GM12892 (cell line): ENCODE data around the gene PID1. TPM values are rescaled to one million over a fixed set of nuclear protein-coding genes. Genes with fewer than 3 reads are reported as not detected.

Experiments
- DNase-seq: peaks from one replicate; pipeline ENCODE4 v3.0.0; 2011; ENCODE audit not compliant: insufficient read length
- FAIRE-seq: peaks from 2 replicates; lab custom pipeline; 2011; peaks lifted over from hg19 to GRCh38; lab: Jason Lieb, UNC
- POLR2A ChIP-seq: IDR thresholded peaks from 2 replicates; pipeline ENCODE4 v1.6.1; 2011; ENCODE audit warnings: low read depth, low read length, control low read depth
- POLR2AphosphoS5 ChIP-seq: IDR thresholded peaks from 2 replicates; pipeline ENCODE4 v1.6.1; 2011; ENCODE audit warnings: low read depth, low read length, control low read depth
- TAF1 ChIP-seq: IDR thresholded peaks from 2 replicates; pipeline ENCODE4 v1.6.1; 2011; ENCODE audit warnings: low read depth, mild to moderate bottlenecking, control low read depth, low read length, borderline replicate concordance
- polyA plus RNA-seq: library from polyadenylated mRNA; unstranded; fragments of >200 nt; gene quantifications from one replicate; pipeline ENCODE4 v1.2.1, GENCODE V29; 2012; ENCODE audit warnings: missing spikeins, inconsistent platforms; ENCODE audit not compliant: missing spikeins

Gene PID1
- polyA plus RNA-seq: not detected

- TF ChIP-seq TAF1 (no peak), POLR2A (no peak), POLR2AphosphoS5 (no peak)
- no peak for DNase-seq
- FAIRE-seq: no peak
These were observed at the start of gene PID1 for GRCh38 chr2:229270551-229271410. Gene PID1 (minus strand): TSS chr2:229271287. CDS start chr2:229271043, 244 bp downstream.

- FAIRE-seq: no peak
- no peak for TF ChIP-seq TAF1
- TF ChIP-seq POLR2AphosphoS5: no peak
- TF ChIP-seq POLR2A: no peak
- no peak for DNase-seq
These were observed 48.5 kb upstream of the PID1 start for GRCh38 chr2:229319558-229319957.

GRCh38 chr2:229314117-229314516 is 43.0 kb upstream of the PID1 start:
- DNase-seq (no peak), FAIRE-seq (no peak)
- no peak for TF ChIP-seq POLR2A
- no peak for TF ChIP-seq POLR2AphosphoS5
- TF ChIP-seq TAF1: no peak

GRCh38 chr2:229313591-229313990 is 42.5 kb upstream of the PID1 start:
- FAIRE-seq (no peak), DNase-seq (no peak)
- TF ChIP-seq TAF1: no peak
- TF ChIP-seq POLR2AphosphoS5: no peak
- TF ChIP-seq POLR2A: no peak

- no peak for FAIRE-seq
- DNase-seq: no peak
These were observed 30.1 kb upstream of the PID1 start for GRCh38 chr2:229301237-229301636.

GRCh38 chr2:229300790-229301189 is 29.7 kb upstream of the PID1 start:
- DNase-seq (no peak), FAIRE-seq (no peak)
- TF ChIP-seq POLR2A (no peak), TAF1 (no peak), POLR2AphosphoS5 (no peak)

More at GRCh38 chr2:229301237-229301636, 30.1 kb upstream of the PID1 start:
- no peak for TF ChIP-seq POLR2AphosphoS5
- no peak for TF ChIP-seq POLR2A
- no peak for TF ChIP-seq TAF1

GRCh38 chr2:229300371-229300770 is 29.3 kb upstream of the PID1 start:
- no peak for TF ChIP-seq POLR2AphosphoS5
- no peak for FAIRE-seq
- no peak for DNase-seq

- FAIRE-seq (no peak), DNase-seq (no peak)
- TF ChIP-seq TAF1 (no peak), POLR2AphosphoS5 (no peak), POLR2A (no peak)
These were observed 26.2 kb upstream of the PID1 start for GRCh38 chr2:229297247-229297646.

GRCh38 chr2:229296536-229296935 is 25.4 kb upstream of the PID1 start:
- DNase-seq: no peak
- TF ChIP-seq TAF1: no peak
- TF ChIP-seq POLR2A: no peak
- TF ChIP-seq POLR2AphosphoS5: no peak
- FAIRE-seq: no peak

- FAIRE-seq (no peak), DNase-seq (no peak)
- no peak for TF ChIP-seq POLR2A
- no peak for TF ChIP-seq POLR2AphosphoS5
- no peak for TF ChIP-seq TAF1
These were observed 24.9 kb upstream of the PID1 start for GRCh38 chr2:229296016-229296415.

- DNase-seq (no peak), FAIRE-seq (no peak)
- TF ChIP-seq POLR2A: no peak
- TF ChIP-seq TAF1: no peak
- TF ChIP-seq POLR2AphosphoS5: no peak
These were observed 16.7 kb upstream of the PID1 start for GRCh38 chr2:229287823-229288222.

GRCh38 chr2:229282758-229283546 is 11.9 kb upstream of the PID1 start:
- FAIRE-seq (no peak), DNase-seq (no peak)
- TF ChIP-seq POLR2A (no peak), POLR2AphosphoS5 (no peak), TAF1 (no peak)
